GM19395 (cell line): ENCODE results near the gene DPEP2.
"Not testable (repeated sequence)": the region's sequence is repeated elsewhere in the genome, so short reads cannot be mapped to it uniquely, and the experiment has no call there.

Experiments
- ATAC-seq: cut with Tn5 transposase; IDR thresholded peaks from one replicate; pipeline ENCODE4 v1.9.1; 2021; ENCODE audit warnings: mild to moderate bottlenecking, moderate library complexity; ENCODE audit not compliant: unreplicated experiment

Gene DPEP2

GRCh38 chr16:67977469-67978227 is 21.6 kb downstream of the DPEP2 start:
- ATAC-seq, result no peak

GRCh38 chr16:67977005-67977404 is 22.3 kb downstream of the DPEP2 start:
- ATAC-seq, result no peak

- ATAC-seq, result no peak
These were observed 23.1 kb downstream of the DPEP2 start for GRCh38 chr16:67976205-67976604.

GRCh38 chr16:67975321-67976105 is 23.8 kb downstream of the DPEP2 start:
- ATAC-seq, result no peak

GRCh38 chr16:67972285-67972684 is 27.0 kb downstream of the DPEP2 start:
- not testable (repeated sequence) for ATAC-seq

- no peak for ATAC-seq
These were observed 28.2 kb downstream of the DPEP2 start for GRCh38 chr16:67971111-67971510.

GRCh38 chr16:67969254-67970039 is 29.8 kb downstream of the DPEP2 start:
- no peak for ATAC-seq

GRCh38 chr16:67968400-67969253 is 30.7 kb downstream of the DPEP2 start, which contains the start of gene SLC12A4:
Gene SLC12A4 (minus strand): TSS chr16:67968637. CDS start chr16:67968553, 84 bp downstream.
- peak; percentile 72 for ATAC-seq

GRCh38 chr16:67967958-67968399 is 31.3 kb downstream of the DPEP2 start:
- peak; percentile 29 for ATAC-seq

GRCh38 chr16:67967183-67967957 is 31.9 kb downstream of the DPEP2 start:
- no peak for ATAC-seq

- ATAC-seq, result no peak
These were observed 32.6 kb downstream of the DPEP2 start for GRCh38 chr16:67966549-67967182.

GRCh38 chr16:67965668-67966548 is 33.4 kb downstream of the DPEP2 start:
- no peak for ATAC-seq

GRCh38 chr16:67964477-67965131 is 34.7 kb downstream of the DPEP2 start:
- no peak for ATAC-seq

- no peak for ATAC-seq
These were observed 35.5 kb downstream of the DPEP2 start for GRCh38 chr16:67963662-67964321.

- no peak for ATAC-seq
These were observed 36.0 kb downstream of the DPEP2 start for GRCh38 chr16:67963292-67963661.

GRCh38 chr16:67962135-67962534 is 37.1 kb downstream of the DPEP2 start:
- no peak for ATAC-seq

- ATAC-seq, result no peak
These were observed 37.7 kb downstream of the DPEP2 start for GRCh38 chr16:67961551-67961957.
